ENCODE data around the gene CD200R1L.

Gene CD200R1L

DNA sequence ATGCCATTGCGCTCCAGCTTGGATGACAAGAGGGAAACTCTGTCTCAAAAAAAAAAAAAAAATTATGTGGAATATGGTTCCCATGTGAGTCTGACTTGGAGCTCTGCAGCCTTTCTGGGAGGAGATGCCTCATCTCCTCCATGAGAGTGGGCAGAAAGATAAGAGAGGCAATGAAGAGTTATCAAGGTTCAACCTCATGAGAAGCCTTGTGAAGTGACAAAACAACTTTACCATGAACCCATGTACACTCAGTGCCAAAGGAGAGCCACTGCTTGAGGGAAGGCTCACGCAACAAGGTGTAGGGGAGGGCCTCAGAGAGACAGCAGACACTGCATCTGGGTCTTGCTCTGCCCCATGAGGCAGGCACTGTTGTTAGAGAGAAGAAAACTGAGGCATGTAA lies 75.7 kb downstream of the CD200R1L start:
- no peak overlapping the region for H3K9ac ChIP-seq (ENCODE audit: low read depth in 1 of 2, low read length in 2 of 2)
- no peaks in the 10 kb centered on the region for H3K27me3 ChIP-seq (ENCODE audit: control insufficient read depth in 2 of 2, insufficient read depth in 2 of 2, low read length in 2 of 2)
- H3K4me1 ChIP-seq (ENCODE audit: control insufficient read depth in 2 of 2, insufficient read depth in 2 of 2, low read length in 2 of 2), result peaks cover 0 to 8% of the 10 kb centered on the region in 2 donors
- H3K9me3 ChIP-seq (ENCODE audit: control insufficient read depth in 2 of 2, low read length in 2 of 2), result no peaks in the 10 kb centered on the region
- H3K4me3 ChIP-seq (ENCODE audit: low read length in 2 of 2), result no peak overlapping the region
- no peak overlapping the region for H3K27ac ChIP-seq (ENCODE audit: low read depth in 2 of 2, low read length in 2 of 2)
- no peaks in the 10 kb centered on the region for H3K36me3 ChIP-seq (ENCODE audit: control insufficient read depth in 2 of 2, insufficient read depth in 2 of 2, low read length in 2 of 2)

DNA sequence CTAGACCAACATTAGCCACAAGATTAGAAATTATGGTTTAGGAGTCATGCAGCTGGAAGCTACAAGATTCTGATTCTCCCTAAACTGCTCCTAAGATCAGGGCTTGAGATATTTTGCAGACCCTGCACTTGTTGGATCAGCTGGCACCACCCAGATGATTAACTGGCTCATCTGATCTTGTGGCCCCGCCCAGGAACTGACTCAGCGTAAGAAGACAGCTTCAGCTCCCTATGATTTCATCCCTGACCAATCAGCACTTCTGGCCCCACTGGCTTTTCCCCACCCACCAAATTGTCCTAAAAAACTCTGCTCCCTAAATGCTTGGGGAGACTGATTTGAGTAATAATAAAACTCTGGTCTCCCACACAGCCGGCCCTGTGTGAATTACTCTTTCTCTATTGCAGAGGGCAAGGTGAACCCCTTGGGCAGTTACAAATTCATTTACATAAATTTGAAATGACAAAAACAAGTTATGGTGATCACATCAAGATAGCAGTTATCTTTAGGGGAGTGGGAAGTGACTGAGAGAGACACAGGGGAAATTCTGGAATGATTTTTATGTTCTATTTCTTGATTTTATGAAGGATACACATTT lies 76.5 kb downstream of the CD200R1L start:
- Histone ChIP-seq H3K9ac (ENCODE audit: low read depth in 1 of 2, low read length in 2 of 2) (no peak overlapping the region), H3K27ac (ENCODE audit: low read depth in 2 of 2, low read length in 2 of 2) (no peak overlapping the region), H3K4me3 (ENCODE audit: low read length in 2 of 2) (no peak overlapping the region), H3K4me1 (ENCODE audit: control insufficient read depth in 2 of 2, insufficient read depth in 2 of 2, low read length in 2 of 2) (peaks cover 0 to 5% of the 10 kb centered on the region in 2 donors), H3K9me3 (ENCODE audit: control insufficient read depth in 2 of 2, low read length in 2 of 2) (no peaks in the 10 kb centered on the region), H3K36me3 (ENCODE audit: control insufficient read depth in 2 of 2, insufficient read depth in 2 of 2, low read length in 2 of 2) (no peaks in the 10 kb centered on the region), H3K27me3 (ENCODE audit: control insufficient read depth in 2 of 2, insufficient read depth in 2 of 2, low read length in 2 of 2) (no peaks in the 10 kb centered on the region)

DNA sequence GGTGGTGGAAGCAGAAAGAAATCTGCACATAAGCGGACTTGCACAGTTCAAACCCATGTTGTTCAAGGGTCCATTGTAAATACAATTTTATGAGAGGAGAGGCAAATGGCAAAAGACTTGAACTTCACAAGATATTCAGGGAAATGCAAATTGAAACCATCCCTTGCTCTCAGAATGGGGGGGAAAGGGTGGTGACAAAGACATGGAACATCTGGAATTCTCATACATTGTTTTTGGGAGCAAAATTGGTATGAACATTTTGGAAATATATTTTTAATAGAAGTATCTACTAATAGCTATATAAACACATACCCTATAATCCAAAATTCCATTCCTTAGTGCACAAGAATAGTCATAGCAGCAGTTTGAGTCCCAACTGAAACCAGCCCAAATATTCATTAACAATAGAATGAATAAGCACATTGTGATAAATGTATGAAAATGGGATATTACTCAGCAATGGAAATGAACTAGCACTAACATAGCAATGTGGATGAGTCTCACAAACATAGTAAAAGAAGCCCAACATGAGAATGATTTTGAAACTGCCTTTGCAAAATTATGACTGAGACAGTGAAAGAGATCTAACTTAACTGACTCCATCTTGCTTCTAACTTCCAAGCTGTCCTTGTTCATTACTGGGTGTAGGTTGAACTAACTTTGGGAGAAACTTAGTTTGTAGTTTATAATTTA lies 77.2 kb downstream of the CD200R1L start:
- Histone ChIP-seq H3K27ac (ENCODE audit: low read depth in 2 of 2, low read length in 2 of 2) (no peak overlapping the region), H3K27me3 (ENCODE audit: control insufficient read depth in 2 of 2, insufficient read depth in 2 of 2, low read length in 2 of 2) (no peaks in the 10 kb centered on the region), H3K9me3 (ENCODE audit: control insufficient read depth in 2 of 2, low read length in 2 of 2) (no peaks in the 10 kb centered on the region), H3K9ac (ENCODE audit: low read depth in 1 of 2, low read length in 2 of 2) (no peak overlapping the region), H3K4me3 (ENCODE audit: low read length in 2 of 2) (no peak overlapping the region), H3K36me3 (ENCODE audit: control insufficient read depth in 2 of 2, insufficient read depth in 2 of 2, low read length in 2 of 2) (no peaks in the 10 kb centered on the region), H3K4me1 (ENCODE audit: control insufficient read depth in 2 of 2, insufficient read depth in 2 of 2, low read length in 2 of 2) (no peaks in the 10 kb centered on the region)

DNA sequence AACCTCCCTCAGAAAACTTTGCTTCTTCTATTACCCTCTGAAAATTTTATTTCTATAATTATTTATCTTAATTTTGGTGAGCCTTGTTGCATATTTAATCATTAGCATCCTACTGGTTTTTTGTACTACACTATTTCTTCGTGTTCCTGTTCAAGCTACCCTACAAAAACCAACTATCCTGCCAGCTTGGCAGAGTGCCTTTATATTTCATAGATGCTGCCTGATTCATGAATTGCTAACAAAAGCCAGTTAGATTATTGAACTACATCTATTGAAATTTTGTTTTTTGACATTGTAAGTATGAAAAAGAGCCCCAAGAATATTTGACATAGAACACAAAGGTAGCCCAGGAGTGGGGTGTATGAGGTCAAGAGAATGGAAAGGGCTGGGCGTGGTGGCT lies 78.9 kb downstream of the CD200R1L start:
- Histone ChIP-seq H3K9me3 (ENCODE audit: control insufficient read depth in 2 of 2, low read length in 2 of 2) (no peaks in the 10 kb centered on the region), H3K4me3 (ENCODE audit: low read length in 2 of 2) (no peak overlapping the region), H3K27me3 (ENCODE audit: control insufficient read depth in 2 of 2, insufficient read depth in 2 of 2, low read length in 2 of 2) (no peaks in the 10 kb centered on the region), H3K36me3 (ENCODE audit: control insufficient read depth in 2 of 2, insufficient read depth in 2 of 2, low read length in 2 of 2) (no peaks in the 10 kb centered on the region), H3K9ac (ENCODE audit: low read depth in 1 of 2, low read length in 2 of 2) (no peak overlapping the region), H3K27ac (ENCODE audit: low read depth in 2 of 2, low read length in 2 of 2) (no peak overlapping the region), H3K4me1 (ENCODE audit: control insufficient read depth in 2 of 2, insufficient read depth in 2 of 2, low read length in 2 of 2) (no peaks in the 10 kb centered on the region)

DNA sequence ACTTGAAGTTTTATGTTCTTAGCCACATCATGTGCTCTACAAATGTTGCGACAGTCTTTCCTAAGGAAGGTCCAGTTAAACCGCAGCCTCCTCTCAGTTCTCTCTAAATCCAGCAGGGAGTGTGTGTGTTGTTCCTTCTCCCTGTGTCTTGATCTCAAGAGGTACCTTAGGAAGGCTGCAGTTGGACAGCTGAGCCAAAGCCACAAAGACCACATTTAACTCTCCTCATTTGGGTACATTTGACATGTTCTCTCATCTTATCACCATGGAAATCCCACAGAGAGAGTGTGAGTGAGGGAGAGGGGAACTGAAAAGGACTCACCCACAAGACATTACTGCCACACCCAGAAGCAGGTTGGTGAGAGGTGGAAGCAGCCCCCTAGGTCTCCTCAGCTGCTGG lies 79.5 kb downstream of the CD200R1L start:
- Histone ChIP-seq H3K27ac (ENCODE audit: low read depth in 2 of 2, low read length in 2 of 2) (no peak overlapping the region), H3K4me1 (ENCODE audit: control insufficient read depth in 2 of 2, insufficient read depth in 2 of 2, low read length in 2 of 2) (no peaks in the 10 kb centered on the region), H3K27me3 (ENCODE audit: control insufficient read depth in 2 of 2, insufficient read depth in 2 of 2, low read length in 2 of 2) (no peaks in the 10 kb centered on the region), H3K9me3 (ENCODE audit: control insufficient read depth in 2 of 2, low read length in 2 of 2) (no peaks in the 10 kb centered on the region), H3K4me3 (ENCODE audit: low read length in 2 of 2) (no peak overlapping the region), H3K9ac (ENCODE audit: low read depth in 1 of 2, low read length in 2 of 2) (no peak overlapping the region), H3K36me3 (ENCODE audit: control insufficient read depth in 2 of 2, insufficient read depth in 2 of 2, low read length in 2 of 2) (no peaks in the 10 kb centered on the region)

Data from mucosa of rectum (tissue), 2 donors.